Astrocyte (in vitro differentiated cells and primary cell): ENCODE measurements around the gene IFT27. TPM values are rescaled to one million over a fixed set of nuclear protein-coding genes. Genes with fewer than 3 reads are reported as not detected.

Source experiments
- DNase-seq: peaks from one replicate; pipeline ENCODE4 v3.0.0-alpha.2; 2010; ENCODE audit warnings: low read depth
- FAIRE-seq: peaks from 2 replicates; lab custom pipeline; 2011; peaks lifted over from hg19 to GRCh38; lab: Jason Lieb, UNC
- H2AFZ ChIP-seq: 2 replicates; pipeline ENCODE4 v1.6.0; 2012; ENCODE audit warnings: low read depth, low read length, inconsistent platforms
- H3K27ac ChIP-seq: 2 replicates; pipeline ENCODE4 v1.5.1; 2011; ENCODE audit warnings: low read depth, low read length, inconsistent platforms
- H3K27me3 ChIP-seq: 2 replicates; pipeline ENCODE4 v1.6.0; 2011; ENCODE audit warnings: low read length, inconsistent platforms; ENCODE audit not compliant: insufficient read depth
- H3K36me3 ChIP-seq: 2 replicates; pipeline ENCODE4 v1.5.1; 2011; ENCODE audit warnings: low read length, inconsistent platforms; ENCODE audit not compliant: insufficient read depth
- H3K4me1 ChIP-seq: 2 replicates; pipeline ENCODE4 v1.5.1; 2011; ENCODE audit warnings: low read length, inconsistent platforms; ENCODE audit not compliant: insufficient read depth
- H3K4me2 ChIP-seq: 2 replicates; pipeline ENCODE4 v1.6.0; 2012; ENCODE audit warnings: low read length, inconsistent platforms
- H3K4me3 ChIP-seq: 2 replicates; pipeline ENCODE4 v1.5.1; 2011; ENCODE audit warnings: low read depth, mild to moderate bottlenecking, low read length, inconsistent platforms; ENCODE audit not compliant: insufficient read depth
- H3K79me2 ChIP-seq: 2 replicates; pipeline ENCODE4 v1.6.0; 2012; ENCODE audit warnings: mild to moderate bottlenecking, low read length, inconsistent platforms; ENCODE audit not compliant: insufficient read depth
- H3K9ac ChIP-seq: 2 replicates; pipeline ENCODE4 v1.6.0; 2012; ENCODE audit warnings: mild to moderate bottlenecking, low read length, inconsistent platforms
- H3K9me3 ChIP-seq: 2 replicates; pipeline ENCODE4 v1.5.1; 2012; ENCODE audit warnings: low read depth, mild to moderate bottlenecking, low read length, inconsistent platforms; ENCODE audit not compliant: insufficient read depth
- H4K20me1 ChIP-seq: 2 replicates; pipeline ENCODE4 v1.6.0; 2012; ENCODE audit warnings: low read length, inconsistent platforms; ENCODE audit not compliant: insufficient read depth
- H3K27ac Mint-ChIP-seq: one replicate; pipeline ENCODE4 v1.8.0; 2021; ENCODE audit warnings: mild to moderate bottlenecking, mixed read lengths; ENCODE audit not compliant: unreplicated experiment
- H3K27me3 Mint-ChIP-seq: one replicate; pipeline ENCODE4 v1.8.0; 2021; ENCODE audit warnings: low read depth, mixed read lengths; ENCODE audit not compliant: unreplicated experiment
- H3K36me3 Mint-ChIP-seq: one replicate; pipeline ENCODE4 v1.8.0; 2021; ENCODE audit warnings: low read depth, mixed read lengths; ENCODE audit not compliant: unreplicated experiment
- H3K4me1 Mint-ChIP-seq: one replicate; pipeline ENCODE4 v1.8.0; 2021; ENCODE audit warnings: low read depth, mixed read lengths; ENCODE audit not compliant: unreplicated experiment
- H3K4me3 Mint-ChIP-seq: one replicate; pipeline ENCODE4 v1.8.0; 2021; ENCODE audit warnings: mild to moderate bottlenecking, moderate library complexity, mixed read lengths; ENCODE audit not compliant: unreplicated experiment
- H3K9me3 Mint-ChIP-seq: one replicate; pipeline ENCODE4 v1.8.0; 2021; ENCODE audit warnings: mild to moderate bottlenecking, mixed read lengths; ENCODE audit not compliant: unreplicated experiment
- CTCF ChIP-seq: IDR thresholded peaks from 2 replicates; pipeline ENCODE4 v1.5.1; 2011; ENCODE audit warnings: low read depth, mild to moderate bottlenecking, inconsistent platforms, low read length, moderate library complexity; ENCODE audit not compliant: insufficient read depth
- EZH2 ChIP-seq: IDR thresholded peaks from 2 replicates; pipeline ENCODE4 v1.6.1; 2012; ENCODE audit warnings: mild to moderate bottlenecking, low read length, inconsistent platforms; ENCODE audit not compliant: insufficient read depth
- total RNA-seq: library from RNA; stranded (reverse); gene quantifications from 2 replicates; pipeline ENCODE4 v1.2.1, GENCODE V29; 2021

IFT27 gene
- total RNA-seq, 1 donor from 2014 or later = 30.1 TPM

GRCh38 chr22:36760786-36761185 is 15.1 kb downstream of the IFT27 start:
- H3K4me1 Mint-ChIP-seq = peaks cover under 1% of the 10 kb centered on the region
- no peak overlapping the region for H3K9ac ChIP-seq
- FAIRE-seq (no peak), DNase-seq (no peak)
- H3K4me2 ChIP-seq = no peak overlapping the region
- H3K36me3 Mint-ChIP-seq = peaks cover 10% of the 10 kb centered on the region
- TF ChIP-seq CTCF (no peak), EZH2 (no peak)
- no peak overlapping the region for H3K27ac ChIP-seq
- H3K4me3 Mint-ChIP-seq = no peak overlapping the region
- H3K27me3 Mint-ChIP-seq = no peaks in the 10 kb centered on the region
- no peak overlapping the region for H3K4me3 ChIP-seq
- no peaks in the 10 kb centered on the region for H3K36me3 ChIP-seq
- no peaks in the 10 kb centered on the region for H3K4me1 ChIP-seq
- H3K27me3 ChIP-seq = no peaks in the 10 kb centered on the region
- H2AFZ ChIP-seq = no peak overlapping the region
- H3K79me2 ChIP-seq = no peaks in the 10 kb centered on the region
- H3K27ac Mint-ChIP-seq = no peak overlapping the region
- H4K20me1 ChIP-seq = no peaks in the 10 kb centered on the region
- H3K9me3 Mint-ChIP-seq = no peaks in the 10 kb centered on the region
- no peaks in the 10 kb centered on the region for H3K9me3 ChIP-seq

- H3K27ac Mint-ChIP-seq = no peak overlapping the region
- H3K27ac ChIP-seq = no peak overlapping the region
Observed at GRCh38 chr22:36759481-36760159, 16.3 kb downstream of the IFT27 start.

More at GRCh38 chr22:36759481-36760159, 16.3 kb downstream of the IFT27 start:
- no peaks in the 10 kb centered on the region for H3K4me1 Mint-ChIP-seq
- FAIRE-seq (no peak), DNase-seq (no peak)
- no peaks in the 10 kb centered on the region for H3K4me1 ChIP-seq
- no peak for TF ChIP-seq CTCF
- TF ChIP-seq EZH2 = no peak
- H3K4me3 ChIP-seq = no peak overlapping the region
- no peak overlapping the region for H2AFZ ChIP-seq
- H3K27me3 ChIP-seq = no peaks in the 10 kb centered on the region
- no peaks in the 10 kb centered on the region for H3K36me3 ChIP-seq
- H3K36me3 Mint-ChIP-seq = peaks cover 10% of the 10 kb centered on the region
- peaks cover 9% of the 10 kb centered on the region for H3K27me3 Mint-ChIP-seq
- no peak overlapping the region for H3K9ac ChIP-seq
- no peaks in the 10 kb centered on the region for H3K9me3 ChIP-seq
- no peaks in the 10 kb centered on the region for H4K20me1 ChIP-seq
- H3K9me3 Mint-ChIP-seq = no peaks in the 10 kb centered on the region
- no peaks in the 10 kb centered on the region for H3K79me2 ChIP-seq
- H3K4me3 Mint-ChIP-seq = no peak overlapping the region
- H3K4me2 ChIP-seq = no peak overlapping the region
